Measurements from ENCODE around the gene EIF3A.

DNA sequence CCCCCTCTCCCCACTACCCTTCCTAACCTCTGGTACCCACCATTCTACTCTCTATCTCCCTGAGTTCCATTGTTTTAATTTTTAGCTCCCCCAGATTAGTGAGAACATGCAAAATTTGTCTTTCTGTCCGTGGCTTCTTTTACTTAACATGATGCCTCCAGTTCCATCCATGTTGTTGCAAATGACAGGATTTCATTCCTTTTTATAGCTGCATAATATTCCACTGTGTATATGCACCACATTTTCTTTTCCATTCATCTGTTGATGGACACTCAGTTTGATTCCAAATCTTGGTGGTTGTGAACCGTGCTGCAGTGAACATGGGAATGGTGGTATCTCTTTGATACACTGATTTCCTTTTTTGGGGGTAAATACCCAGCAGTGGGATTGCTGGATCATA, 45.3 kb upstream of the EIF3A start:
- TF ChIP-seq EZH2 (IDR thresholded peaks at IDR 0.05; ENCODE audit: insufficient read depth, low read length): no peak
- TF ChIP-seq, protein P1, sequence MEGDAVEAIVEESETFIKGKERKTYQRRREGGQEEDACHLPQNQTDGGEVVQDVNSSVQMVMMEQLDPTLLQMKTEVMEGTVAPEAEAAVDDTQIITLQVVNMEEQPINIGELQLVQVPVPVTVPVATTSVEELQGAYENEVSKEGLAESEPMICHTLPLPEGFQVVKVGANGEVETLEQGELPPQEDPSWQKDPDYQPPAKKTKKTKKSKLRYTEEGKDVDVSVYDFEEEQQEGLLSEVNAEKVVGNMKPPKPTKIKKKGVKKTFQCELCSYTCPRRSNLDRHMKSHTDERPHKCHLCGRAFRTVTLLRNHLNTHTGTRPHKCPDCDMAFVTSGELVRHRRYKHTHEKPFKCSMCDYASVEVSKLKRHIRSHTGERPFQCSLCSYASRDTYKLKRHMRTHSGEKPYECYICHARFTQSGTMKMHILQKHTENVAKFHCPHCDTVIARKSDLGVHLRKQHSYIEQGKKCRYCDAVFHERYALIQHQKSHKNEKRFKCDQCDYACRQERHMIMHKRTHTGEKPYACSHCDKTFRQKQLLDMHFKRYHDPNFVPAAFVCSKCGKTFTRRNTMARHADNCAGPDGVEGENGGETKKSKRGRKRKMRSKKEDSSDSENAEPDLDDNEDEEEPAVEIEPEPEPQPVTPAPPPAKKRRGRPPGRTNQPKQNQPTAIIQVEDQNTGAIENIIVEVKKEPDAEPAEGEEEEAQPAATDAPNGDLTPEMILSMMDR (IDR thresholded peaks at IDR 0.05; ENCODE audit: insufficient read depth, low read depth, low read length): no peak

Measured in astrocyte (in vitro differentiated cells and primary cell).